T-helper 1 cell treated with Interleukin-12 subunit alpha and Interleukin-12 subunit beta and Interleukin-4 antibody, amounts not matched to agents 30 ng/mL and 1 ng/mL, for 36 hours (primary cell): Measurements from ENCODE around the gene DENND6A. TPM values are rescaled to one million over a fixed set of nuclear protein-coding genes. Genes with fewer than 3 reads are reported as not detected.
"Not testable (repeated sequence)": the region's sequence is repeated elsewhere in the genome, so short reads cannot be mapped to it uniquely, and the experiment has no call there.

Source experiments
- intact Hi-C: fragments of 100-400 bp; cut with micrococcal nuclease; formaldehyde crosslinking; loops from one replicate; pipeline ENCODE4 v1.15.1; 2024
- total RNA-seq: library from RNA; stranded (reverse); gene quantifications from 2 replicates; pipeline ENCODE4 v1.2.3, GENCODE V29; 2022

DENND6A gene
- total RNA-seq, 1 donor from 2014 or later: 27.6 TPM

DNA sequence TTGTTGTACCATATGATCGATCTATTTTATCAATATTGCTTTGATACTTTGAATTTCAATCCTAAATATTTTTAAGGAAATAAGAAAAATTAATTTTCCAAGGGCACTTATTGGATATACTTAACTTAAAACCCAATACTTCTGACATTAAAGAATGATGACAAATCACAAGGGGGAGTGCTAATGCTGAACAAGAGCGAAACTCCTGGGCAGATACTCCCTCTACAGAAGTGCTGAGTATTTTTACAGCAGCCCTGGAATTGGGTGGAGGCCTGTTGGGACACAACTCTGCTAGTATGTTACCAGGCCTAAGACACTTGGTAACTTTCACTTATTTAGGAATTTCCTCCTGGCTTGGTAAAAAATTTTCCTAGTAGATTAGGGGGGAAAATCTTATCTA lies 46.2 kb downstream of the DENND6A start:
- intact Hi-C loops: no loop called here

DNA sequence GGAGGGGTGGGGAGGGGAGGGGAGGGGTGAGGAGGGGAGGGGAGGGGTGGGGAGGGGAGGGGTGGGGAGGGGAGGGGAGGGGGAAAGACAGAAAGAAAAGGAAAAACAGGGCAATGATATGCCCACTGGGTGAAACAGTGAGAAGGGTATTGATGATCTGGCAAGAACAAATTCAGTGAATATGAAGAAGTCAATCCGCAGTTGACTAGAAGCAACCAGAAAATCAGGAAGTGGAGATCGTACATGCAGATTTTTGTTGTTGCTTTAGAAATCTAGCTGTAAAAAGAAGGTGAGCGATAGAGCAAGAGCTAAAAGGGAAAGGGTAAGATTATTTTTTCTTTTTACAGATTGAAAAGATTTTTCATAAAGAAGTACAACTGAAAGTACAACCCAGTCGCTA lies 48.1 kb downstream of the DENND6A start:
- intact Hi-C loops: no loop called here

DNA sequence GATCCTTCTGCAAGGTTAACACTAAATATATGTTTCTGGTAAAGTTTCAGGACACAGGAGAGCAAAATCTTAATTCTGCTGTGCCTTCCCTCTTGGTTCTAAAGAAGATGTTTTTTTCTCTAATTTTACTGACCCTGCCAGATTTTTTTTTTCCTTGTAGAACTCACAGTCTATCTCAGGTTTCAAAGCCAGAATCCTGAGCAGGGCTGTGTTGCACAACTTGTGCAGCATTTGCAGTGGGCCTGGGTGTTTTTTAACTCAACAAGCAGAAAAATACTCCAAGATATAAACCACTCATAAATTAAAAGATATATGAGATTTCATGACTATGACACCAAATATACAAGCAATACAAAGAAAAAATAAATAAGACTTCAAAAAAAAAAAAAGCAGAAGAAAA lies 55.5 kb downstream of the DENND6A start:
- intact Hi-C loops: no loop called here

DNA sequence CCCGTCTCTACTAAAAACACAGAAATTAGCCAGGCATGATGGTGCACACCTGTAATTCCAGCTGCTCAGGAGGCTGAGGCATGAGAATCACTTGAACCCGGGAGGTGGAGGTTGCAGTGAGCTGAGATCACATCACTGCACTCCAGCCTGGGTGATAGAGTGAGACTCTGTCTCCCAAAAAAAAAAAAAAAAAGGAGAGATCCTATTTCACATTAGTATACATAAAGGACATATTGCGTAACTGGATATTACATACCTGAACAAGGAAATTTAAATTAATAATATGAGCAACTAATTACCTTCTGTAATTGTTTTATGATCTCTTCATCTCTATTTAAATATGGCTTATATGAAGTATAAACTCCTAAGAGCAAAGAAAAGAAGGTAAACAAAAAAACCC lies 58.6 kb downstream of the DENND6A start:
- intact Hi-C loops: not testable (repeated sequence)

DNA sequence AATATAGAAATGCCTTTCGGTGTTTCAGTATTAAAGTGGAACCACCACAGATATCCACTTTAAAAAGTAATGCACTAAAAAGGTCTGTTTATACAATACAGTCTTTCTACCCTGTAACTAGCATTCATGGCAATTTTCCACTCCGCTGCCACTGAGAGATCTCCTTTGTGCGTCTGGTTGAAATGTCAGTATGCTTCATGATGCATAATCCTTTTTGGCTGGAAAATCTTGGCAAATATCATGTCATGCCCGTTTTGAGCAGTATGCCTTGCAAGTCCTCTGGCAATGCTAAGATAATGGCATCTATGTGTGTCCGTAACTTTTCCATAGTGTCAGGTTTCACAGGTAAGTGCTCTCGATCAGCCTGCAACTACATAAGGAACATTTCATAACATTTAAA lies 64.9 kb downstream of the DENND6A start:
- intact Hi-C loops: loop anchor here (2.0 kb wide), 1 partner anchor 31 kb away; the partner anchor contains the start of gene ARF4

DNA sequence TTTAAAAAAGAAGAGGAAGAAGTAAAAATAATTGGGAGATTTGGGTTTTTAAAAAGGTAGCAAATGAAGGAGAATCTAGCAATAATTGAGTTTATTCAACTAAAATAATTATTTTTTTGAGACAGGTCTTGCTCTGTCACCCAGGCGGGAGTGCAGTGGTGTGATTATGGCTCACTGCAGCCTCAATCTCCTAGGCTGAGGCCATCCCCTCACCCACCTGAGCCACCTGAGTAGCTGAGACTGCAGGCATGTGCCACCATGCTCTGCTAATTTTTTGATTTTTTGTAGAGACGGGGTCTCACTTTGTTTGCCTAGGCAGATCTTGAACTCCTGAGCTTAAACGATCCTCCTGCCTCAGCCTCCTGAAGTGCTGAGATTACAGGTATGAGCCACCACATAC lies 68.1 kb downstream of the DENND6A start:
- intact Hi-C loops: no loop called here

DNA sequence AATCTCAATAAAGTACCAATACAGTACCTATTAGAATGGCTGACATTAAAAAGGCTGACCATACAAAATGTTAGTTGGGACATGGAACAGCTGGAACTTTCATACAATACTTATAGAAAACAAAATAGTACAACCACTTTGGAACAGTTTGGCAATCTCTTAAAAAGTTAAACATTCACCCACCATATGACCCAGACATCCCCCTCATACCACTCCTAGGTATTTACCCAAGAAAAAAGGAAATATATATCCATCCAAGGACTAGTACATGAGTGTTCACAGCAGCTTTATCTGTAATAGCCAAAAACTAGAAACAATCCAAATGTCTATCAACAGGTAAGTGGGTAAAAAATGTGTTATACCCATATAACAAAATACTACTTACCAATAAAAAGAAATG lies 70.5 kb downstream of the DENND6A start:
- intact Hi-C loops: no loop called here

DNA sequence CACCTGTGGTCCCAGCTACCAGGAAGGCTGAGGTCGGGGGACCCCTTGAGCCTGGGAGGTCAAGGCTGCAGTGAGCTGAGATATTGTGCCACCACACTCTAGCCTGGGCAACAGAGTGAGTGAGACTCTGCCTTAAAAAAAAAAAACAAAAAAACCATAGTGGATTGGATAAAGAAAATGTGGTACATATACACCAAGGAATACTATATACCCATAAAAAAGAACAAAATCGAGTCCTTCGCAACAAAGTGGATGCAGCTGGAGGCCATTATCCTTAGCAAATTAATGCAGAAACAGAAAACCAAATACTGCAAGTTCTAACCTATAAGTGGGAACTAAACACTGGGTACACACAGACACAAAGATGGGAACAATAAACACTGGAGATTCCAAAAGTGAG lies 75.1 kb downstream of the DENND6A start:
- intact Hi-C loops: no loop called here

DNA sequence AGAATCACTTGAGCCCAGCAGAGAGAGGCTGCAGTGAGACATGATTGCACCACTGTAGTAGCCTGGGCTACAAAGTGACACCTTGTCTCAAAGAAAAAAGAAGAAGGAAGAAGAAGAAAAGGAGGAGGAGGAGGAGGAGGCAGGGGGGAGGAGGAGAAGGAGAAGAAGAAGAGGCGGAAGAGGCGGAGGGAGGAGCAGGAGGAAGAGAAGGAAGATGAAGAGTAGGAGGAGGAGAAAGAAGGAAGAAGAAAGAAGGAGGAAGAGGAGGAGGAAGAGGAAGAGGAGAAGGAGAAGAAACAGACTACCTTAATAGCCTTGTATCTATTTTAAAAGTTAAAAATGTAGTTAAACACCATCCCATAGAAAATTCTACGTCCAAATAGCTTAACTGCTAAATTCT lies 76.6 kb downstream of the DENND6A start:
- intact Hi-C loops: no loop called here

DNA sequence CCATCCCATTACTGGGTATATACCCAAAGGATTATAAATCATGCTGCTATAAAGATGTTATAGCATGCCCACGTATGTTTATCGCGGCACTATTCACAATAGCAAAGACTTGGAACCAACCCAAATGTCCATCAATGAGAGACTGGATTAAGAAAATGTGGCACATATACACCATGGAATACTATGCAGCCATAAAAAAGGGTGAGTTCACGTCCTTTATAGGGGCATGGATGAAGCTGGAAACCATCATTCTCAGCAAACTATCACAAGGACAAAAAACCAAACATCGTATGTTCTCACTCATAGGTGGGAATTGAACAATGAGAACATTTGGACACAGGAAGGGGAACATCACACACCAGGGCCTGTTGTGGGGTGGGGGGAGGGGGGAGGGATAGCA lies 81.0 kb downstream of the DENND6A start:
- intact Hi-C loops: not testable (repeated sequence)

DNA sequence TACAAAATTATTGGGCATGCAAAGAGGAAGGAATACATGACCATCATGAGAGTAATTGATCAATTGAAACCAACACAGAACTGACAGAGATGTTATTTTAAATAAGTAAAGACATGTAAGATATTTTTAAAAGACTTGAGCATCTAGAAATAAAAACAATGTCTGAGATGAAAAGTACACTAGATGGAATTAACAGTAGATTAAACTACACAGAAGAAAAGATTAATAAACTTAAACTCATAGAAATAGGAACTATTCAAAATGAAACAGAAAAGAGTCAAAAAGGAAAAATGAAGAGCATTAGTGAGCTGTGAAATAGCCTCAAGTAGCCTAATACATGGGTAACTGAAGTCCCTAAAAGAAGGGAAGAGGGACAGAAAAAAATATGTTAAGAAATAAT lies 87.2 kb downstream of the DENND6A start:
- intact Hi-C loops: no loop called here

DNA sequence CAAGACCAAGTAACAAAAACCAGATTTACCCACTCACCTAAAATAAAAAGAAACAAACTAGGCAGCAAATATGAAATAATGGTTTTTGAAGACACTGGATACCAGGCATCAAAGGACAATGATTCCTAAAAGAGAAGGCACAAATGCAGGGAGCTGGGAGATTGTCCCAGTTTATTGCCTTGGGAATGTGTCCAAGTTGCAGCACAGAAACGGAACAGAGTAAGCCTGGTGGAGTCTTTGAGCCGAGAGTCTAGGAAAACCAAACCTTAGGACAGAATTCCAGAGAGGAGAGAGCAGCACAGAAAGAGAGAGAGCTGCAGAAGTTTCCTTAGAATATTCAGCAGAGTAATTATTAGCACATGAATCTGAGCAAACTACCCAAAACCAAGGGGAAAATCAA lies 87.9 kb downstream of the DENND6A start:
- intact Hi-C loops: no loop called here

DNA sequence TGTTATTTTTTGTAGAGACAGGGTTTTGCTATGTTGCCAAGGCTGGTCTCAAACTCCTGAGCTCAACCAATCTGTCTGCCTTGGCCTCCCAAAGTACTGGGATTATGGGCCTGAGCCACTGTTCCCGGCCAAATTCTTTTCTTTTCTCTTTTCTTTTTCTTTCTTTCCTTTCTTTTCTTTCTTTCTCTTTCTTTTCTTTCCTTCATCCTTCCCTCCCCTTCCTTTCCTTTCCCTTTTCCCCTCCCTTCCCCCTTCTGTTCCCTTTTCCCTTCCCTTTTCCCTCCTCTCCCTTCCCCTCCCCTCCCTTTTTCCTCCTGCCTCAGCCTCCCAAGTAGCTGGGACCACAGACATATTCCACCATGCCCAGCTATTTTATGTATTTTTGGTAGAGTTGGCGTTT lies 92.7 kb downstream of the DENND6A start:
- intact Hi-C loops: no loop called here

DNA sequence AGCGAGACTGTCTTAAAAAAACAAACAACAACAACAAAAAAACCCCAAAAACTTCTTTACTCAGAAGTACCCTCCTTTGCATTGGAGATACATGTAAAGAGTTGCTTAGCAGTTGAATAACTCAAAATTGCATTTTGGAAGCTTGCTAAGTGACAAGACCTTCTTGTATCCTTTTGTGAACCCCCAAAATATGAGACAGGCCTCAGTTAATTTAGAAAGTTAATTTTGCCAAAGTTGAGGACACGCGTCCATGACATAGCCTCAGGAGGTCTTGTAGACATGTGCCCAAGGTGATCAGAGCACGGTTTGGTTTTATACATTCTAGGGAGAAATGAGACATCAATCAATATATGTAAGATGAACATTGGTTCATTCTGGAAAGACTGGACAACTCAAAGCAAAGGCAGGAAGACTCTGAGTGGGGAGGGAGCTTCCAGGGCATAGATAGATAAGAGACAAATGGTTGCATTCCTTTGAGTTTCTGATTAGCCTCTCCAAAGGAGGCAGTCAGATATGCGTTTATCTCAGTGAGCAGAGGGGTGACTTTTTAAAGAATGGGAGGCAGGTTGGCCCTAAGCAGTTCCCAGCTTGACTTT lies 94.0 kb downstream of the DENND6A start:
- intact Hi-C loops: loop anchor here (5.0 kb wide), 3 partner anchors 73 to 817 kb away; partner anchors contain the start of gene ARHGEF3

DNA sequence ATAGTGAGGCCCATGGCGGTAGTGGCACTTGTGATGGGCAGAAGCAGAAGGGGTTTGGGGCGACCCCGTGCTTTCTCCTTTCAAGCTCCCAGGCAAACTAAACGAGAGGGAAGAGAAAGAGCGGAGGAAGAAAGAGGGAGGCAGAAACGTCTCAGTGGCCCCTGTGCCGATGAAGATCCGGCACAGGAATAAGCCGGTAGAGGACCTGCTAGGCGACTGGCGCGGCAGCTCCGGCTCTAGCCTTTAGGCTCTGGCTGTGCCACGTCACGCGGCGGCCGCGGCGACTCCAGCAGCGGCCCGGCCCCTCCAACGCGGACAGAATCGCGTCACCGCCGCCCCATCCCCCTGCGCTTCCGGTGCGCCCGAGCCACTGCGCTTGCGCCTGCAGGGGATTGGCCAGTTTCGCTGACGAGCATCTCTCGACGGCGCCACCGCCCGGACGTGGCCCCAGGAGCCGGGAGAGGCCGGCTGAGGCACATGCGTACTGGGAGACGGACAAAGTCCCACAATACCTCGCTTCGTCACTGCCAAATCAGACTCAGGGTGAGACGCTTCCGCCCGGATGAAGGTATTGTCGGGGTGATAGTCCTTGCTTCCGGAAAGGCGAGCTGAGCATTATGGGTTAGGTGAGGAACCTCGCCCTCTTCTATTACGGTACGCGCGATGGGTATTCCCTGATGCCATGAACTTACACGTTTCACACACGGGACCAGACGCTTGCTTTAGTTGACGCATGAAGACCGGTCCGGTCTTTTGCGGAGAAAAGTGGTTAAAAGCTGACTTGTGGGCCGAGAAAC lies 95.6 kb downstream of the DENND6A start, which contains the start of gene ARF4:
TSS of gene ARF4 (minus strand) at position 218 of the 797 bp plus-strand sequence. CDS start at position 14, 204 bp downstream.
- intact Hi-C loops: loop anchor here (1.0 to 5.0 kb wide), 15 partner anchors 29 to 1040 kb away; partner anchors contain the start of genes ABHD6, ARHGEF3, CCDC66 and FLNB

DNA sequence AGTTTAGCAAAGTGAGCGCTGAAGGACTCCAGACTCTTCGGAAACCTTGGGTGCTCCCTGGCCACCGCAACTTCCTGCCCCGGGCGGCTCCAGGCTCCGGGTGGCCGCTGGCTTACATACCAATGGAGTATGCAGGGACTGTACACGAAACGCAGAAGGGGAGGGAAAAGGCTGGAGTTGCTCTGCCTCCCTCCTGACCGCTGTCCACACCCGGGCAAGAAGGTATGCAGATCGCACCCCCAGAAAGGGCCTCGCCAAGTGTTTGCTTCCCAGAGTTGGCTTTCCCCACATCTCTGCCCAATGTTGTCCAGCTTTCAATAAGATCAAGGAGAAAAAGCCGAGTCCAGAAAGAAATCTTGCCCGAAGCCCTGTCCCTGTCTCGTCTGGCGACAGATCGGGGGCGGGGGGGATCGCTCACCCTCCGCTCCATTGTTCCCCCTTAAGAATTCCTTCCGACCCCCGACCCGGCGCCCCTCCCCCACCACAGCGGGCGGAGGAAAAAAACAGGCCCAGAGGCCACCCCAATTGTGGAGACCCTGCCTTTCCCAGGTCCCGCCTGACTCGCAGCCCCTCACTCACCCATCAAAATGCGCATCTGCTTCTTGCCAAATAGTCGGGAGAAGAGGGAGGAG lies 96.3 kb downstream of the DENND6A start:
- intact Hi-C loops: loop anchor here (1.0 to 5.0 kb wide), 15 partner anchors 30 to 1039 kb away; partner anchors contain the start of genes ABHD6, ARHGEF3, CCDC66 and FLNB

DNA sequence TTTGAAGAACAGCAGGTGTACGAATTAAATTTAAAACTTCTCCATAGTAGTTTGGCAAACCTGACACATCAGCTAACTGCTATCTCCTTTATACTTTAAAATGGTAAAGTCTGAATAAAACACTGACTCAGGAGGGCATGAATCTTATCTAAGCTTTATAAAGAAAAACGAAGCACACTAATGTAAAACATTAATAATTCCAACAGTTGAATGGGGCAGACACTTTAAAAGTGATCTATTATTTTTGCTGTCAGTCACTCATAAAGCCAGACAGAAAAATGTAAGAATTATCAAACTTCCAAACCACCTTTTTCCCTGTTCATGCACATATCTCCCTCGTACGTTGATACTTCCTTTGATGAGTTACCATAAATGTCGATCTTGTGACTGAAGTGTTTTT lies 98.3 kb downstream of the DENND6A start:
- intact Hi-C loops: no loop called here

DNA sequence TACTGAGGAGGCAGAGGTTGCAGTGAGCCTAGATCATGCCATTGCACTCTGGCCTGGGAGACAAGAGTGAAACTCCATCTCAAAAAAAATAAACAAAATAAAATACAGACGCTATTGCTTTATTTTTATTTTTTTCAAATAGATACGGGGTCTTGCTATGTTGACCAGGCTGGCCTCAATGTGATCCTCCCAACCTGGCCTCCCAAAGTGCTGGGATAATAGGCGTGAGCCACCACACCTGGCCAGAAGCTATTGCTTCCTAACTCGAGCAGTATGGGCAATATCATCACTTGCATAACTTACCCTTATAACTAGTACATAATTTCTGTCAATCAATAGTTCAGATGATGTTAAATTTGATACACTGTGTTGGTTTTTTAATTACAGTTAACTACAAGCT lies 98.7 kb downstream of the DENND6A start:
- intact Hi-C loops: no loop called here

DNA sequence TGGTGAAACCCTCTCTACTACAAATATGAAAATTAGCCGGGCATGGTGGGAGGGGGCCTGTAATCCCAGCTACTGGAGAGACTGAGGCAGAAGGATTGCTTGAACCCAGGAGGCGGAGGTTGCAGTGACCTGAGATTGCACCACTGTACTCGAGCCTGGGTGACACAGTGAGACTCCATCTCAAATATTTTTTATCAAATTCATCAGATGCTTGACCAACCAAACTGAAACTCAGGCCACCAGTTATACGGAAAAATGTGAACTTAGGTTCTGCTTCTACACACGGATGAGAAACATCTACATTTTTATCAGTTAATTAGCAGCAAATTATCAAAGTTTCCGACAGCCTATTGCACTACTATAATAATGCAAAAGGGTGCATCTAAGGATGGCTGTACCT lies 100.6 kb downstream of the DENND6A start:
- intact Hi-C loops: no loop called here

DNA sequence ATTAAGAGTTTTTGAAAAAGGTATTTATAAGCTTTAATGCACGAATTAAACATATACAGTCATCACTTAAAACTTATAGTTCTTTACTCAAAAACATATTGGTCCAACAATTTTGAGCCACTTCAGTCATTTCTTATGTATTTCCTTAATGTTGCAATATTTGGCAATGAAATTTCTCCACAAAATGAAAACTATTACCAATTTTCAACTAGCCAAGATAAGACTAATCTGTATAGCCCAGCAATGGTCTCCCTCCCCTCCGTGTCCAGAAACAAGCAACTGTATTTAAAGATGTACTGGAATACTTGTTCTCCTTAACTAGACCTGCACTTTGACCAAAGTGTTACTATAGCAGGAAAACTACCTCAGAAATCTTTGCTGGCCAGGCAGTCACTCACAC lies 105.0 kb downstream of the DENND6A start:
- intact Hi-C loops: no loop called here

DNA sequence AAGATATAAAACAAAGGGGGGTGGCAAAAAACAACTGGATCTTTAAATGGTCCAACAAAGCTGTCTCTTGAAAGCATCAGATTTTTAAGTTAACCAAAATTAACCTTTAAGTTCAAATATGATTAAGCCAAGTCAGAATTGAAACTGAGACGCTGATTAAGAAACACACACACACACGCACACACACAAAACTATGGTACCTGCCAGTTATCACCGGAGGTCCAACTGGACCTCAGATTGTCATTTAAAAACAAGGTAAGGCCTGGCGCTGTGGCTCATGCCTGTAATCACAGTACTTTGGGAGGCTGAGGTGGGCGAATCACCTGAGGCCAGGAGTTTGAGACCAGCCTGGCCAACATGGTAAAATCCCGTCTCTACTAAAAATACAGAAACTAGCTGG lies 106.1 kb downstream of the DENND6A start:
- intact Hi-C loops: no loop called here

DNA sequence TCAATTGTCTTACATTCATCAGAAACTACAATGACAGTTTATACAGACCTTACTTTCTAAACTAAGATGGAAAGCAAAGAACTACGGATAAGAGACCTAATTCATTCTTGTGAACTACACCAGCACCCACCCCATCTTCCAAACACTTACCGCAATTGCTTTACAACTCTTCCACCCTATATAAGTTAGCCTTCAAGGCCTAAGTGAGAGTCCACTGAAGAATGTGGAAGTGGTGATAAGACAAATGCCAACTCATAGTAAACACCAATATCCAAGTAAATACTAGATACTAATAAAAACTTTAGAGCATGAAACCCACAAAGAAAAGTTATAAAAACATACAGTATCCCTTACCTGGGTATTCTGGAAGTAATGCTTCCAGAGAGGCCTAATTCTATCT lies 109.3 kb downstream of the DENND6A start:
- intact Hi-C loops: loop anchor here (5.0 kb wide), 1 partner anchor 186 kb away; no protein-coding TSS in a partner anchor
